K562 (cell line): ENCODE results near the gene GRIN2D. TPM values are rescaled to one million over a fixed set of nuclear protein-coding genes. Genes with fewer than 3 reads are reported as not detected.

Source experiments
- ARNT ChIP-seq, 2 experiments: fragments of 450-650 bp; IDR thresholded peaks; 2 replicates each; pipeline ENCODE4 v1.6.1; 2016; ENCODE audit warnings: mild to moderate bottlenecking in 1 of 2
- BHLHE40 ChIP-seq: IDR thresholded peaks from 2 replicates; pipeline ENCODE4 v1.6.1; 2011; ENCODE audit warnings: low read length, improper control_type of control experiment
- CHD4 ChIP-seq: fragments of 200-600 bp; sonication (generic); IDR thresholded peaks from 3 replicates; pipeline ENCODE4 v1.6.1; 2012; ENCODE audit warnings: low read depth, mild to moderate bottlenecking, mixed read lengths, low read length, inconsistent platforms; ENCODE audit not compliant: insufficient read depth, insufficient replicate concordance, poor library complexity, severe bottlenecking
- DPF2 ChIP-seq: fragments of 450-650 bp; IDR thresholded peaks from 2 replicates; pipeline ENCODE4 v1.6.1; 2016
- GATA2 ChIP-seq: sonication (generic); formaldehyde crosslinking; IDR thresholded peaks from 2 replicates; pipeline ENCODE4 v1.4.0; 2020; ENCODE audit warnings: mild to moderate bottlenecking, missing genetic modification reagents
- MAFG ChIP-seq: fragments of 450-650 bp; conservative IDR thresholded peaks from 2 replicates; pipeline ENCODE4 v1.6.1; 2016; ENCODE audit warnings: missing genetic modification characterization, missing compliant biosample characterization
- MED1 ChIP-seq: sonication (generic); formaldehyde crosslinking; IDR thresholded peaks from 2 replicates; pipeline ENCODE4 v1.8.1; 2023; ENCODE audit warnings: missing genetic modification reagents, borderline replicate concordance
- MYBL2 ChIP-seq, 2 experiments: fragments of 450-650 bp in 1 of 2; sonication (generic) in 1 of 2; formaldehyde crosslinking in 1 of 2; IDR thresholded peaks; 2 replicates each; pipeline versions ENCODE4 v1.6.1 to v1.8.1; 2017 to 2022; ENCODE audit warnings: borderline replicate concordance in 1 of 2, inconsistent platforms in 1 of 2, low read depth in 1 of 2, mild to moderate bottlenecking in 1 of 2, missing genetic modification reagents in 1 of 2, moderate library complexity in 1 of 2
- NFE2 ChIP-seq: IDR thresholded peaks from 2 replicates; pipeline ENCODE4 v1.6.1; 2014; ENCODE audit warnings: antibody characterized with exemption, low read depth
- NFIC ChIP-seq: fragments of 450-650 bp; IDR thresholded peaks from 2 replicates; pipeline ENCODE4 v1.6.1; 2017; ENCODE audit warnings: mild to moderate bottlenecking, inconsistent platforms
- NFXL1 ChIP-seq: fragments of 450-650 bp; formaldehyde crosslinking; IDR thresholded peaks from 2 replicates; pipeline ENCODE4 v1.4.0; 2021; ENCODE audit warnings: mild to moderate bottlenecking
- OTX1 ChIP-seq: fragments of 450-650 bp; formaldehyde crosslinking; IDR thresholded peaks from 2 replicates; pipeline ENCODE4 v1.4.0; 2022; ENCODE audit warnings: mild to moderate bottlenecking
- PCBP2 ChIP-seq: fragments of 200-400 bp; formaldehyde crosslinking; IDR thresholded peaks from 2 replicates; pipeline ENCODE4 v1.6.1; 2018; ENCODE audit warnings: low read length, low read depth, mild to moderate bottlenecking, moderate library complexity; ENCODE audit not compliant: poor library complexity, severe bottlenecking
- PHF20 ChIP-seq: fragments of 450-650 bp; IDR thresholded peaks from 2 replicates; pipeline ENCODE4 v1.6.1; 2018; ENCODE audit not compliant: partially characterized antibody
- PTTG1 ChIP-seq: fragments of 450-650 bp; IDR thresholded peaks from 2 replicates; pipeline ENCODE4 v1.6.1; 2016; ENCODE audit warnings: low read depth, mild to moderate bottlenecking, missing genetic modification characterization, missing compliant biosample characterization
- SETDB1 ChIP-seq: IDR thresholded peaks from one replicate; pipeline ENCODE4 v1.6.1; 2012; ENCODE audit warnings: low read length, control low read depth, inconsistent platforms
- STAT5B ChIP-seq: fragments of 250-450 bp; sonication (Bioruptor Pico); IDR thresholded peaks from 2 replicates; pipeline ENCODE4 v1.8.0; 2021; ENCODE audit warnings: mild to moderate bottlenecking, inconsistent platforms
- TAF9B ChIP-seq: fragments of 450-650 bp; IDR thresholded peaks from 2 replicates; pipeline ENCODE4 v1.6.1; 2018; ENCODE audit warnings: mild to moderate bottlenecking; ENCODE audit not compliant: partially characterized antibody
- TCF3 ChIP-seq: sonication (generic); formaldehyde crosslinking; IDR thresholded peaks from 2 replicates; pipeline ENCODE4 v1.4.0; 2020; ENCODE audit warnings: mild to moderate bottlenecking, missing genetic modification reagents
- TFAM ChIP-seq: fragments of 250-450 bp; sonication (Bioruptor Pico); conservative IDR thresholded peaks from 2 replicates; pipeline ENCODE4 v1.5.0; 2021; ENCODE audit warnings: mild to moderate bottlenecking, moderate library complexity
- TRIM28 ChIP-seq: fragments of 450-650 bp; IDR thresholded peaks from 2 replicates; pipeline ENCODE4 v1.6.1; 2017
- YY1 ChIP-seq, 3 experiments: IDR thresholded peaks; 2 replicates each; pipeline ENCODE4 v1.6.1; 2011; ENCODE audit warnings: low read length in 2 of 3, mild to moderate bottlenecking in 2 of 3, moderate library complexity in 2 of 3, borderline replicate concordance in 1 of 3, control low read depth in 1 of 3, low read depth in 1 of 3; ENCODE audit not compliant: insufficient read depth in 3 of 3, insufficient replicate concordance in 2 of 3, control insufficient read depth in 1 of 3, insufficient read length in 1 of 3; ENCODE audit errors: extremely low read depth in 1 of 3
- ZEB2 ChIP-seq: fragments of 450-650 bp; IDR thresholded peaks from 2 replicates; pipeline ENCODE4 v1.6.1; 2016
- ZNF146 ChIP-seq: IDR thresholded peaks from one replicate; pipeline ENCODE4 v1.6.1; 2018; ENCODE audit warnings: missing compliant biosample characterization; ENCODE audit not compliant: unreplicated experiment
- ZNF24 ChIP-seq: fragments of 450-650 bp; IDR thresholded peaks from 2 replicates; pipeline ENCODE4 v1.6.1; 2016
- ZNF695 ChIP-seq: fragments of 450-650 bp; formaldehyde crosslinking; IDR thresholded peaks from 2 replicates; pipeline ENCODE4 v1.4.0; 2020; ENCODE audit warnings: mild to moderate bottlenecking, moderate library complexity
- polyA plus RNA-seq, 8 experiments: library from polyadenylated mRNA; depleted of rRNA in 4 of 8; stranded (reverse) in 5 of 8; unstranded in 3 of 8; fragments of >200 nt; fragmentation: Nextera tagmentation in 2 of 8; fragmentation: Illumina TruSeq in 1 of 8; extraction: Ambion mirVana in 2 of 8; extraction: Trizol in 1 of 8; gene quantifications; 2 replicates each; pipeline versions ENCODE4 v1.2.1 to v1.2.3, GENCODE V29; 2011 to 2014; ENCODE audit warnings: inconsistent platforms in 1 of 8, missing spikeins in 1 of 8
- total RNA-seq, 7 experiments: library from RNA; depleted of rRNA in 6 of 7; stranded (reverse); fragments of >200 nt in 6 of 7; fragmentation: Illumina TruSeq in 2 of 7; extraction: Trizol in 2 of 7; gene quantifications; 2 replicates each; pipeline versions ENCODE4 v1.2.1 to v1.2.3, GENCODE V29; 2011 to 2021; ENCODE audit warnings: low replicate concordance in 1 of 7
- TF ChIP-seq, protein P1 (sequence below): fragments of 250-450 bp; sonication (Bioruptor Pico); IDR thresholded peaks from 2 replicates; pipeline ENCODE4 v1.4.0; 2020; ENCODE audit warnings: mild to moderate bottlenecking, moderate library complexity, borderline replicate concordance
- TF ChIP-seq, protein P2 (sequence below): IDR thresholded peaks from 2 replicates; pipeline ENCODE4 v1.6.1; 2012; ENCODE audit warnings: low read depth, low read length, improper control_type of control experiment, borderline replicate concordance

Gene GRIN2D
- total and polyA plus RNA-seq, 9 of the 15 experiments (the other 6 are each of a cell fraction or from before 2014, with no cell fraction given): 0.32 to 31.5 (median 1.8) TPM

DNA sequence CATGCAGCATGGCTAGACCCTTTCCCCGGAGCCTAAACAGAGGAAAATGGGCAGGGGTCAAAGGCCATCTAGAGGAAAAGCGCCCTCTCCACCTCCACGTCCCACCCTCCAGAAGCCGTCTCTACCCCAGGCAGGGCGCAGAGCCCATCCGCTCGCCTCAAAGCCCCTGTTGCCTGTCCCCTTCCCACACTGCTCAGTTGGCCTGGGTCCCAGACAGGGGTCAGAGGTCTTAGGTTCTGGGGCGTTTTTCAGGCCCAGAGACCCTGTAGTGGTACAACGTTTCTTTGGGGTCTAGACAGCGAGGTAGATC, 30.0 kb upstream of the GRIN2D start (continued):
- no peak for TF ChIP-seq OTX1
- no peak for TF ChIP-seq PCBP2
- TF ChIP-seq MED1: no peak
- no peak for TF ChIP-seq MAFG
- no peak for TF ChIP-seq YY1 (IDR thresholded peaks at IDR 0.05; ENCODE audit: borderline replicate concordance in 1 of 3, control insufficient read depth in 1 of 3, extremely low read depth in 1 of 3, insufficient read depth in 3 of 3, insufficient read length in 1 of 3, insufficient replicate concordance in 2 of 3, low read depth in 1 of 3, low read length in 2 of 3)
- TF ChIP-seq CHD4: peak; percentile 31
- TF ChIP-seq GATA2 (CRISPR knock-in tag): no peak
- TF ChIP-seq SETDB1: no peak
- TF ChIP-seq, protein P1, sequence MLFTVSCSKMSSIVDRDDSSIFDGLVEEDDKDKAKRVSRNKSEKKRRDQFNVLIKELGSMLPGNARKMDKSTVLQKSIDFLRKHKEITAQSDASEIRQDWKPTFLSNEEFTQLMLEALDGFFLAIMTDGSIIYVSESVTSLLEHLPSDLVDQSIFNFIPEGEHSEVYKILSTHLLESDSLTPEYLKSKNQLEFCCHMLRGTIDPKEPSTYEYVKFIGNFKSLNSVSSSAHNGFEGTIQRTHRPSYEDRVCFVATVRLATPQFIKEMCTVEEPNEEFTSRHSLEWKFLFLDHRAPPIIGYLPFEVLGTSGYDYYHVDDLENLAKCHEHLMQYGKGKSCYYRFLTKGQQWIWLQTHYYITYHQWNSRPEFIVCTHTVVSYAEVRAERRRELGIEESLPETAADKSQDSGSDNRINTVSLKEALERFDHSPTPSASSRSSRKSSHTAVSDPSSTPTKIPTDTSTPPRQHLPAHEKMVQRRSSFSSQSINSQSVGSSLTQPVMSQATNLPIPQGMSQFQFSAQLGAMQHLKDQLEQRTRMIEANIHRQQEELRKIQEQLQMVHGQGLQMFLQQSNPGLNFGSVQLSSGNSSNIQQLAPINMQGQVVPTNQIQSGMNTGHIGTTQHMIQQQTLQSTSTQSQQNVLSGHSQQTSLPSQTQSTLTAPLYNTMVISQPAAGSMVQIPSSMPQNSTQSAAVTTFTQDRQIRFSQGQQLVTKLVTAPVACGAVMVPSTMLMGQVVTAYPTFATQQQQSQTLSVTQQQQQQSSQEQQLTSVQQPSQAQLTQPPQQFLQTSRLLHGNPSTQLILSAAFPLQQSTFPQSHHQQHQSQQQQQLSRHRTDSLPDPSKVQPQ (CRISPR knock-in tag): no peak
- peak; percentile 49 for TF ChIP-seq DPF2
- no peak for TF ChIP-seq ZNF146 (CRISPR knock-in tag)
- no peak for TF ChIP-seq PTTG1
- no peak for TF ChIP-seq MYBL2 (IDR thresholded peaks at IDR 0.05; ENCODE audit: low read depth)
- no peak for TF ChIP-seq MYBL2 (CRISPR knock-in tag; IDR thresholded peaks at IDR 0.05; ENCODE audit: borderline replicate concordance)
- no peak for TF ChIP-seq STAT5B (CRISPR knock-in tag)
- no peak for TF ChIP-seq BHLHE40
- TF ChIP-seq, protein P2, sequence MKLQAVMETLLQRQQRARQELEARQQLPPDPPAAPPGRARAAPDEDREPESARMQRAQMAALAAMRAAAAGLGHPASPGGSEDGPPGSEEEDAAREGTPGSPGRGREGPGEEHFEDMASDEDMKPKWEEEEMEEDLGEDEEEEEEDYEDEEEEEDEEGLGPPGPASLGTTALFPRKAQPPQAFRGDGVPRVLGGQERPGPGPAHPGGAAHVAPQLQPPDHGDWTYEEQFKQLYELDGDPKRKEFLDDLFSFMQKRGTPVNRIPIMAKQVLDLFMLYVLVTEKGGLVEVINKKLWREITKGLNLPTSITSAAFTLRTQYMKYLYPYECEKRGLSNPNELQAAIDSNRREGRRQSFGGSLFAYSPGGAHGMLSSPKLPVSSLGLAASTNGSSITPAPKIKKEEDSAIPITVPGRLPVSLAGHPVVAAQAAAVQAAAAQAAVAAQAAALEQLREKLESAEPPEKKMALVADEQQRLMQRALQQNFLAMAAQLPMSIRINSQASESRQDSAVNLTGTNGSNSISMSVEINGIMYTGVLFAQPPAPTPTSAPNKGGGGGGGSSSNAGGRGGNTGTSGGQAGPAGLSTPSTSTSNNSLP: no peak
- TF ChIP-seq PHF20: peak; percentile 37
- no peak for TF ChIP-seq TAF9B
- TF ChIP-seq NFE2: no peak
- TF ChIP-seq TRIM28: 0 out of 2 replicates have a peak, but pooled peaks have one; percentile 45
- peak; percentile 6; the same call in 1 of the 2 replicates for TF ChIP-seq TCF3 (CRISPR knock-in tag)
- no peak for TF ChIP-seq ZNF24
- peak; percentile 76 for TF ChIP-seq NFIC
- TF ChIP-seq NFXL1 (CRISPR knock-in tag): no peak
- no peak for TF ChIP-seq ARNT (IDR thresholded peaks at IDR 0.05)
- no peak for TF ChIP-seq ZNF695 (CRISPR knock-in tag)
- no peak for TF ChIP-seq ZEB2
- no peak for TF ChIP-seq TFAM
